ENCODE data around the gene MCCC1.

- TF ChIP-seq CTCF (conservative IDR thresholded peaks at IDR 0.05) (no peak), EZH2 (IDR thresholded peaks at IDR 0.05; ENCODE audit: low read depth) (no peak)
Measured at GRCh38 chr3:183044547-183045229, 54.6 kb downstream of the MCCC1 start.

Measured in PC-9 (cell line).